Astrocyte (in vitro differentiated cells and primary cell): ENCODE measurements around the gene CFAP97. TPM values are rescaled to one million over a fixed set of nuclear protein-coding genes. Genes with fewer than 3 reads are reported as not detected.

Source experiments
- DNase-seq: peaks from one replicate; pipeline ENCODE4 v3.0.0-alpha.2; 2010; ENCODE audit warnings: low read depth
- FAIRE-seq: peaks from 2 replicates; lab custom pipeline; 2011; peaks lifted over from hg19 to GRCh38; lab: Jason Lieb, UNC
- H2AFZ ChIP-seq: 2 replicates; pipeline ENCODE4 v1.6.0; 2012; ENCODE audit warnings: low read depth, low read length, inconsistent platforms
- H3K27ac ChIP-seq: 2 replicates; pipeline ENCODE4 v1.5.1; 2011; ENCODE audit warnings: low read depth, low read length, inconsistent platforms
- H3K27me3 ChIP-seq: 2 replicates; pipeline ENCODE4 v1.6.0; 2011; ENCODE audit warnings: low read length, inconsistent platforms; ENCODE audit not compliant: insufficient read depth
- H3K36me3 ChIP-seq: 2 replicates; pipeline ENCODE4 v1.5.1; 2011; ENCODE audit warnings: low read length, inconsistent platforms; ENCODE audit not compliant: insufficient read depth
- H3K4me1 ChIP-seq: 2 replicates; pipeline ENCODE4 v1.5.1; 2011; ENCODE audit warnings: low read length, inconsistent platforms; ENCODE audit not compliant: insufficient read depth
- H3K4me2 ChIP-seq: 2 replicates; pipeline ENCODE4 v1.6.0; 2012; ENCODE audit warnings: low read length, inconsistent platforms
- H3K4me3 ChIP-seq: 2 replicates; pipeline ENCODE4 v1.5.1; 2011; ENCODE audit warnings: low read depth, mild to moderate bottlenecking, low read length, inconsistent platforms; ENCODE audit not compliant: insufficient read depth
- H3K79me2 ChIP-seq: 2 replicates; pipeline ENCODE4 v1.6.0; 2012; ENCODE audit warnings: mild to moderate bottlenecking, low read length, inconsistent platforms; ENCODE audit not compliant: insufficient read depth
- H3K9ac ChIP-seq: 2 replicates; pipeline ENCODE4 v1.6.0; 2012; ENCODE audit warnings: mild to moderate bottlenecking, low read length, inconsistent platforms
- H3K9me3 ChIP-seq: 2 replicates; pipeline ENCODE4 v1.5.1; 2012; ENCODE audit warnings: low read depth, mild to moderate bottlenecking, low read length, inconsistent platforms; ENCODE audit not compliant: insufficient read depth
- H4K20me1 ChIP-seq: 2 replicates; pipeline ENCODE4 v1.6.0; 2012; ENCODE audit warnings: low read length, inconsistent platforms; ENCODE audit not compliant: insufficient read depth
- H3K27ac Mint-ChIP-seq: one replicate; pipeline ENCODE4 v1.8.0; 2021; ENCODE audit warnings: mild to moderate bottlenecking, mixed read lengths; ENCODE audit not compliant: unreplicated experiment
- H3K27me3 Mint-ChIP-seq: one replicate; pipeline ENCODE4 v1.8.0; 2021; ENCODE audit warnings: low read depth, mixed read lengths; ENCODE audit not compliant: unreplicated experiment
- H3K36me3 Mint-ChIP-seq: one replicate; pipeline ENCODE4 v1.8.0; 2021; ENCODE audit warnings: low read depth, mixed read lengths; ENCODE audit not compliant: unreplicated experiment
- H3K4me1 Mint-ChIP-seq: one replicate; pipeline ENCODE4 v1.8.0; 2021; ENCODE audit warnings: low read depth, mixed read lengths; ENCODE audit not compliant: unreplicated experiment
- H3K4me3 Mint-ChIP-seq: one replicate; pipeline ENCODE4 v1.8.0; 2021; ENCODE audit warnings: mild to moderate bottlenecking, moderate library complexity, mixed read lengths; ENCODE audit not compliant: unreplicated experiment
- H3K9me3 Mint-ChIP-seq: one replicate; pipeline ENCODE4 v1.8.0; 2021; ENCODE audit warnings: mild to moderate bottlenecking, mixed read lengths; ENCODE audit not compliant: unreplicated experiment
- EZH2 ChIP-seq: IDR thresholded peaks from 2 replicates; pipeline ENCODE4 v1.6.1; 2012; ENCODE audit warnings: mild to moderate bottlenecking, low read length, inconsistent platforms; ENCODE audit not compliant: insufficient read depth
- total RNA-seq: library from RNA; stranded (reverse); gene quantifications from 2 replicates; pipeline ENCODE4 v1.2.1, GENCODE V29; 2021
- TF ChIP-seq, protein P1 (sequence below): IDR thresholded peaks from 2 replicates; pipeline ENCODE4 v1.5.1; 2011; ENCODE audit warnings: low read depth, mild to moderate bottlenecking, inconsistent platforms, low read length, moderate library complexity; ENCODE audit not compliant: insufficient read depth

Gene CFAP97
- total RNA-seq, 1 donor from 2014 or later, result 22.7 TPM

DNA sequence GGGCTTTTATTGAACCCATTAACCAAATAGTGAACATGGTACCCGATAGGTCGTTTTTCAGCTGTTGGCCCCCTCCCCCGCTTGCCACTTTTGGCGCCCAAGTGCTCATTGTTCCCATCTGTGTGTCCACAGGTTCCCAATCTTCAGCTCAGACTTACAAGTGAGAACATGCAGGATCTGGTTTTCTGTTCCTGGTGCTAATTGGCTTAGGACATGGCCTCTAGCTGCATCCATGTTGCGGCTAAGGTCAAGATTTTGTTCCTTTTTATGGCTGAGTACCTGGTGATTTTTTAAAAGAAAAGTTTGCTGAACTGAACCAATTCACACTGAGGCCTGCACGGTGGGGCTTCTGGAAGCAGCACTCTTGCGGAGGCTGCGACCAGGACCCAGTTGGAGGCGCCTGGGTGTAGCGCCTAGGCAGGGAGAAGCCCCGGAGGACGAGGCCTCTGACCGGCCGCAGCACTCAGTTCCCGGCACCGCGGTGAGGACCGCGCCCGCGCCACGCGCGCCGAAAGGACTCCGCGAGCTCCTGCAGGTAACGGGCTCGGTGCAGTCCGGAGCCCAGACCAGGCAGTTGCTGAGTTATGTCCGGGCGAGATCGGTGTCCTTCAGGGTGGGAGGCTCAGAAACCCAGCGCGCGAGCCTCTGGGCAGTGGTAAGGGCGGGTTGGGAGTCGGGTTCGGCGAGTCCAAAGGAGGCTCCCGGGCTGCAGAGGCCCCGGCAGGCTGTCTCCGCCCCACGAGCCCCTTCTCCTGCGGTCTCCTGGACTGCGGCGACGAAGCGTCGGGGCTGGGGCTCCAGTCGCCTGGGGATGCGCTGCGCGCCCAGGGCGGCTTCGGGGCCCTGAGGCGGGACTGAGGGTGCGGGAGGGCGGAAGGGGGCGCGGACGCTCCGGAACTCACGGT is 76.5 kb downstream of the CFAP97 start:
- Histone ChIP-seq H3K36me3 (no peaks in the 10 kb centered on the region), H3K27me3 (peaks cover 6% of the 10 kb centered on the region), H3K9ac (peak overlapping the region; percentile 35), H3K4me1 (peaks cover 15% of the 10 kb centered on the region), H3K4me3 (peak overlapping the region; percentile 60), H4K20me1 (no peaks in the 10 kb centered on the region), H2AFZ (peak overlapping the region; percentile 94), H3K79me2 (no peaks in the 10 kb centered on the region), H3K4me2 (peak overlapping the region; percentile 97), H3K27ac (no peak overlapping the region), H3K9me3 (no peaks in the 10 kb centered on the region)
- no peaks in the 10 kb centered on the region for H3K9me3 Mint-ChIP-seq
- no peak for FAIRE-seq
- TF ChIP-seq EZH2, result no peak
- TF ChIP-seq, protein P1, sequence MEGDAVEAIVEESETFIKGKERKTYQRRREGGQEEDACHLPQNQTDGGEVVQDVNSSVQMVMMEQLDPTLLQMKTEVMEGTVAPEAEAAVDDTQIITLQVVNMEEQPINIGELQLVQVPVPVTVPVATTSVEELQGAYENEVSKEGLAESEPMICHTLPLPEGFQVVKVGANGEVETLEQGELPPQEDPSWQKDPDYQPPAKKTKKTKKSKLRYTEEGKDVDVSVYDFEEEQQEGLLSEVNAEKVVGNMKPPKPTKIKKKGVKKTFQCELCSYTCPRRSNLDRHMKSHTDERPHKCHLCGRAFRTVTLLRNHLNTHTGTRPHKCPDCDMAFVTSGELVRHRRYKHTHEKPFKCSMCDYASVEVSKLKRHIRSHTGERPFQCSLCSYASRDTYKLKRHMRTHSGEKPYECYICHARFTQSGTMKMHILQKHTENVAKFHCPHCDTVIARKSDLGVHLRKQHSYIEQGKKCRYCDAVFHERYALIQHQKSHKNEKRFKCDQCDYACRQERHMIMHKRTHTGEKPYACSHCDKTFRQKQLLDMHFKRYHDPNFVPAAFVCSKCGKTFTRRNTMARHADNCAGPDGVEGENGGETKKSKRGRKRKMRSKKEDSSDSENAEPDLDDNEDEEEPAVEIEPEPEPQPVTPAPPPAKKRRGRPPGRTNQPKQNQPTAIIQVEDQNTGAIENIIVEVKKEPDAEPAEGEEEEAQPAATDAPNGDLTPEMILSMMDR, result no peak
- H3K4me3 Mint-ChIP-seq, result peak overlapping the region; percentile 71
- H3K27me3 Mint-ChIP-seq, result peaks cover 49% of the 10 kb centered on the region
- H3K4me1 Mint-ChIP-seq, result peaks cover 10% of the 10 kb centered on the region
- no peaks in the 10 kb centered on the region for H3K36me3 Mint-ChIP-seq
- no peak overlapping the region for H3K27ac Mint-ChIP-seq
- DNase-seq, result peak; percentile 12

DNA sequence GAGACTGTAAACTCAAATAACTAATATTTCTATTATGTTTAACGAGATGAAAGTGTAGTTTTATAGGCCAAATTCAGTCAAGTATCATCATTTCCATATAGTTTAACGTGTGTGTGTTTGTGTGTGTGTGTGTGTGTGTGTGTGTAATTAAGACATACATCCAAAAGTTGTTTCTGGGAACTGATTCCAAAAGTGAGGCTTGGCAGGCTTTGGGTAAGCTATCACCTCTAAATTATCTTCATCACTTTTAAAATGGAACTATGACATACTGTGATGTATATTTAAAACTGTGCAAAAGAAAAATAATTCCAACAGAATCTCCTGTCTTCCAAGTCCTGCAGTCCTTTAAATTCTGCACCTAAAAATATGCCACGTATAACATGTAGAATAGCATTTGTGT is 79.8 kb downstream of the CFAP97 start:
- H3K4me1 ChIP-seq, result peaks cover 20% of the 10 kb centered on the region
- Mint-ChIP-seq H3K4me1 (peaks cover 22% of the 10 kb centered on the region), H3K27me3 (peaks cover 45% of the 10 kb centered on the region), H3K36me3 (no peaks in the 10 kb centered on the region), H3K4me3 (no peak overlapping the region), H3K9me3 (no peaks in the 10 kb centered on the region), H3K27ac (no peak overlapping the region)
- no peak overlapping the region for H3K27ac ChIP-seq
- peaks cover 5% of the 10 kb centered on the region for H3K27me3 ChIP-seq
- no peak for DNase-seq
- no peaks in the 10 kb centered on the region for H3K79me2 ChIP-seq
- H3K4me2 ChIP-seq, result no peak overlapping the region
- no peak for FAIRE-seq
- no peaks in the 10 kb centered on the region for H3K9me3 ChIP-seq
- no peaks in the 10 kb centered on the region for H4K20me1 ChIP-seq
- no peak for TF ChIP-seq EZH2
- TF ChIP-seq, protein P1, result no peak
- H2AFZ ChIP-seq, result no peak overlapping the region
- no peak overlapping the region for H3K4me3 ChIP-seq
- H3K36me3 ChIP-seq, result no peaks in the 10 kb centered on the region
- no peak overlapping the region for H3K9ac ChIP-seq
